Measurements from ENCODE around the gene CYB561D1.
A peak's percentile ranks its signal among the peaks of the same experiment; 100 is the strongest.
"Not testable (repeated sequence)": the region's sequence is repeated elsewhere in the genome, so short reads cannot be mapped to it uniquely, and the experiment has no call there.

The CYB561D1 gene, protein sequence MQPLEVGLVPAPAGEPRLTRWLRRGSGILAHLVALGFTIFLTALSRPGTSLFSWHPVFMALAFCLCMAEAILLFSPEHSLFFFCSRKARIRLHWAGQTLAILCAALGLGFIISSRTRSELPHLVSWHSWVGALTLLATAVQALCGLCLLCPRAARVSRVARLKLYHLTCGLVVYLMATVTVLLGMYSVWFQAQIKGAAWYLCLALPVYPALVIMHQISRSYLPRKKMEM

DNA sequence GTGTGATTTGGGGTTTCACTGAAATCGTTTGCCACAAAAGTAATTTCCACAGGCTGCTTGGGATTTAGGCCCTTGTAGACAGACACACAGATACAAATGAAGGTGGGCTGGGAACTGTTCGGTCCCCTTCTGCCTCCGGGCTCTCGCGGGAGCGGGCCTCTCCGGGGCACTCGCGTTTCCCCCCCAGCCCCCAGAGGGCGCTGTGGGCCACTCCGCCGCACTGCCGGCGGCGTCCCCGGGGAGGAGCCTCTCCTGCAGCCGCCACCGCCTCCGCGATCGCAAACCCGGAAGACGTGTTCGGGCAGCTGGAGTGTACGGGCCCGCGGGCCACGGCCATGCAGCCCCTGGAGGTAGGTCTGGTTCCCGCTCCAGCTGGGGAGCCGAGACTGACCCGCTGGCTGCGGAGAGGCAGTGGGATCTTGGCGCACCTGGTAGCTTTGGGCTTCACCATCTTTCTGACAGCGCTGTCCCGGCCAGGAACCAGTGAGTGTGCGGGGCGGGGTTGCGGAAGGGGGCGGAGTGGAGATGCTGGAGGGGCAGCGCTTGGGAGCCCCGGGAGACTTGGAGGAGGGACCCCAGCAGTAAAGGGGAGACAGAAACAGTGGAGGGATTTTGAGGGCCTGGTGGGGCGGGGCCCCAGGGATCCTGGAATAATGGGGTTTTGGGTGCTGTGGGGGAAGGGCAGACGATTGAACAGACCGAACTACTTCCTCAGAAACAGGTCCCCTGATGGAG lies at the start of gene CYB561D1:
TSS of gene CYB561D1 (plus strand) at position 290 of the 735 bp plus-strand sequence. CDS start at position 336, 46 bp downstream.
- DNase-seq, result peak; percentile 94

DNA sequence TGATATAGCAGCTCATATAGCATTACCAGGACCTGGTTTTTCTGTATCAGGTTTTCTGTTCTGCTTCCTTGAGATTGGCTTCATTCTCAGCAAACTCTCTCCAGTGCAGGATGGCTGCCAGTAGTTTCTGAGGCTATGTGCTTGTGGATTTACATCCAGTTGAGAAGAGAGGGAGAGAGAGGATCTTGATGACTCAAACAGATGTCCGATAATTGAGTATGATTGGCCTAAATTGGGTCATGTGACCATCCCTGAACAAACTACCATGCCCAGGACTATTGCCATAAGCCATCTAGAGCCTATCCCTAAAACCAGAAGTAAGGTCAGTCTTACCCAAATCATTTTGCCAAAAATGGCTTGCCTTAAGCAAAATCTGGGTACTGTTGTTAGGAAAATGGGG lies 49.5 kb upstream of the CYB561D1 start:
- no peak for DNase-seq

DNA sequence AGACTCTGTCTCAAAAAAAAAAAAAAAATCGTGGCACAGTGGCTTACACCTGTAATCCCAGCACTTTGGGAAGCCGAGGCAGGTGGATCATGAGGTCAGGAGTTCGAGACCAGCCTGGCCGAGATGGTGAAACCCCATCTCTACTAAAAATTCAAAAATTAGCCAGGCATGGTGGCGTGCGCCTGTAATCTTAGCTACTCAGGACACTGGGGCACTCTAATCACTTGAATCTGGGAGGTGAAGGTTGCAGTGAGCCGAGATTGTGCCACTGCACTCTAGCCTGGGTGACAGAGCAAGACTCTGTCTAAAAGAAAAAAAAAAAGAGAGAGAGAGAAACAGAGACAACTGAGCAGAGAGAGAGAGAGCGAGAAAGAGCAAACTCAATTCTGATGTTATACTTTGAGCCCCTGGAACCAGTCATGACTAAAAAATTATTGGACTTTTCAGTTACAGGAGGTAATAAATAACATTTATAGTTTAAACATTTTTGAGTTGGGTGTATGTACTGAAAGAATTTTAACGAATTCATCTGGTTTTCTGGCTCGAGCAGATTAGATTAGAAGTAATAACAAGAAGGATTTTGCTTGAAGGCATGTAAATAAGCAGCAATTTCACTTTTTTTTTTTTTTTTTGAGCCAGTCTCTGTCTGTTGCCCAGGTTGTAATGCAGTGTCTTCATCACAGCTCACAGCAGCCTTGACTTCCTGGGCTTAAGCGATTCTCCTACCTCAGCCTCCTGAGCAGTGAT lies 47.8 kb upstream of the CYB561D1 start:
- not testable (repeated sequence) for DNase-seq

DNA sequence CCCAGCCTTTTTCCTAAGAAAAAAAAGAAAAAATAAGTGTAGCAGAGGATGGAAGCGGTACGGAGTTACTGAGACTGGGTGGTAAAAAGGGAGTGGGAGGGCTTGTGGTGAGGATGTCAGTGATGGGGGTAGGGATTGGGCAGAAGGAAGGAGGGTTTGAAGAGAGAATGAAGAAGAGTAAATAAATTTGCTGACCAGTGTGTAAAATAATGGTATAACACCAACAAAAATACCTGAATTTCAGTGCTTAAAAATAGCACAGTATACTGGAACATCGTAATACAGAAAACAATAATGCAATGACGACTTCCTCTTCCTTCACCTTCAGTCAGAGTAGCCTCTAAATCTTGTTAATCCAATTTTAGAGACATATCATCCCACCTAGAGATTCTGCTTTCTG lies 46.4 kb upstream of the CYB561D1 start:
- no peak for DNase-seq

DNA sequence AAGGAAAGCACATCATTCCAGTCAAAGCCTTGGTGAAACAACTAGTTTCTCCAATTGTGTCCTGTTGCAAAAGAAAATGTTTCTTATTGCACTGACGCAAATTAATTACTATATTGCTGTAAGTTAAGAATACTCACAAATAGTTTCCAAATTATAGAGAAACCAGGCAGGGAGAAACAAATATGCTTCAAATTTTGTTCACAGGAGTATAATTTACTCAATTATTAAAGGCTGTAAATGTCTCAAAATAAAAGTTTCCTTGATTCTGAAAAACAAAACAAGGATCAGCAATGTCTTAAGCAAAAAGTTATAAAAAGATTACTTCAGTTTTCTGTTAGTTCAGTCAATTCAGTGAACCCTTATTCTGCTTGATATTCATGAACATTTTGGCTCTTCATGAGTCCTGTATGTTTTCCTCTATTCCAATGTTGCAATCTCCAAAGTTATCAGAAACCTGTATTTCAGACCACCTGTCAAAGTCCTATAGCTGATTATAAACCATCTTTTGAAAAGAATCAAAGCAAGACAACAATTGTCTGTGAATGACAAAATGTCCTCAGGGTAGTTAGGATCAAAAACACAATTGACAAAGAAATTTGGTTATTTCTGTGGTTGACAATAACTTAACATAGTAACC lies 39.3 kb upstream of the CYB561D1 start:
- DNase-seq, result no peak

DNA sequence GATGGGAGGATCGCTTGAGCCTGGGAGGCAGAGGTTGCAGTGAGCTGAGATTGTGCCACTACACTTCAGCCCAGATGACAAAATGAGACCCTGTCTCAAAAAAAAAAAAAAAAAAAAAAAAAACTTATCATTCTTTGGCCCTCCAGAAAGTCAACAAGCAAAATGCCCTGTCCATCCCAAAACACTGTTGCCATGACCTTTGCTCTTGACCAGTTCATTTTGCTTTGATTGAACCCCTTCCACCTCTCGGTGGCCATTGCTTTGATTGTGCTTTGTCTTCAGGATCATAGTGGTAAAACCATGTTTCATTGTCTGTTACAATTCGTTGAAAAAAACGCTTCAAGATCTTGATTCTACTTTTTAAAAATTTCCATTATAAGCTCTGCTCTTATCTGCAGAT lies 36.1 kb upstream of the CYB561D1 start:
- no peak for DNase-seq

DNA sequence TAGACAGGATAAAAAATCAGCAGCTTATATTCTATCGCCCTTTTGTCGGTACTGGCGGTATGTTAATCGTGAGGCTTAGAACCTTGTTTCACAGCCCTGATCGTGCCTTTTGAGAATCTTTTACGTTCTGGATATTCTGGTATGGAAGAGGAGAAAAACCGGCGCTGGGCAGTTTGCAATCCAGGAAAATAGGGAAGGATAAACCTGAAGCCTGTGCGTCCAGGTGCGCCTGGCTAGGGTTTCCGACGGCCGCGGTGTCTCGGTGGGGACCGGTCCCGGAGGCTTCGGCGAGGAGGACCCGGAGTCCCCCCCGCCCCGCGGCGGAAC lies 27.8 kb upstream of the CYB561D1 start:
- DNase-seq, result no peak

DNA sequence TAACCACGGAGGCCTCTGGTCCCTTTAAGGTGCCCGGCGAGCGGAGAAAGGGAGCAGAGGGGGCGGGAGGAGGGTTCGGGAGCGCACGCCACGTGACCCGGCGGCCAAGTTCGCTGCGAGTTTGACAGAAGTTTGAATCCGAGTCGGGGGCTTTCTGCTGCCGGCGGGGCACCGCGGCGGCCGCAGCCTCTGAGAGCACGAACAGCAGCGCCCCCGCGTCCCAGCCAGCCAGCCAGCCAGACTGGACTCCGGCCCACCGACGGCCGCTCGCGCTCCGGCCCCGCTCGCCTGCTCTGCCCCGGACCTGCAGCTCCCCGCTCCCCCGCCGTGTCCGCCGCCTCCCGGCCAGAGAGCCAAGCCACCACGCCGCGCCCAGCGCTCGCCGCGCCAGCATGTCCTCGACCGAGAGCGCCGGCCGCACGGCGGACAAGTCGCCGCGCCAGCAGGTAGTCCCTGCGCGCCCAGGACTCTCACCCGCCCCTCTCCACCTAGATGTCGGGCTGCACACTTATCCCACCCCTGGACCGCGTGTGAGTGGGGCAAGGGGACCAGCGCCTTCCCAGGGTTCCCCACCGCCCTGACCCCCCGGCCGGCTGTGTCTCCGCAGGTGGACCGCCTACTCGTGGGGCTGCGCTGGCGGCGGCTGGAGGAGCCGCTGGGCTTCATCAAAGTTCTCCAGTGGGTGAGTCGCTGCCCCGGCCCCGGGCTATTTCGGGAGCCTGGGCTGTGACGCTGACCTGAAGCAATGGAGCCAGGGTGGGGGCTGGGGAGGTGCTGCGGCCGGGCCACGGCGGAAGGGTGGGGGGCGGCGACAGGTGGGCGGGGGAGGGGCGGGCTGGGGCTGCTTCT lies 27.2 kb upstream of the CYB561D1 start, which contains the start of gene SYPL2:
TSS of gene SYPL2 (plus strand) at position 95 of the 849 bp plus-strand sequence. CDS start at position 393, 298 bp downstream.
- DNase-seq, result peak; percentile 30

DNA sequence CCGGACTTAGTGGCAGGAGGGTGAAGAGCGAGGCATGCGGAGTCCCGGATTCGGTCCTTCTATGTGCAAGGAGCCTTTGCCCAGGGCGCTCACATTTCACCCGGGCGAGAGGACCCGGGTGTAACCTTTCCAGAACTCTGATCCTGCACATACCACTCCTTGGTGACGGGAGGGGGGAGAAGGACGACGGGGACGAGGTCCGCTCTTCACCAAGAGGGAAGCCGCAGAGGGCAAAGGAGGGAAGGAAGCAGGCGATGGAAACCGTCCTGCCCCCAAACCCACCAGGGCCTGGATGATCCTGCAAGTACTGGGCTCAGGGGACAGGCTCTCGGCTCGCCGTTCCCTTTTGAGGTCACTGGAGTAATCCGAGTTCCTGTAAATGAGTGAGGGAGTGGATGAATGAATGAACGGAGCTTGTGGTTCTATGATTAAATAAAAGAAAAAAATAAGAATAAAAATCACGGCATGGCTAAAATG lies 26.6 kb upstream of the CYB561D1 start:
- no peak for DNase-seq

DNA sequence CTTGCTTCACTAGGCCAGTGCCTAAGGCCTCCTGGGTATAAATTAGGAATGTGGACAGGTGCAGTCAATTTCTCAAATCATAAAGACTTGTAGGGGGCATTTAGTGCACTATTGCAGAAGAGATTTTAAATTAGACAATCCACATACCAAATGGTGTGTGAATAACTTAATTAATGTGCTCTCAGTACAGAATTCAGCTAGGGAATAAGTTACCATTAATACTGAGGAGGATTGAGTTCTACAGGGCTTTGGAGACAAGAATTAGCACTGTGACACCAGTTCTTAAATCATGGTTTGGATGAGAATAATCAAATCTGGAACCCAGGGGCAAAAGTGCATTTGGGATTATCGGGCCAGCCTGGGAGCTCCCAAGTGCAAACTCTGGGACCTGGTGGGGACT lies 25.8 kb upstream of the CYB561D1 start:
- no peak for DNase-seq

DNA sequence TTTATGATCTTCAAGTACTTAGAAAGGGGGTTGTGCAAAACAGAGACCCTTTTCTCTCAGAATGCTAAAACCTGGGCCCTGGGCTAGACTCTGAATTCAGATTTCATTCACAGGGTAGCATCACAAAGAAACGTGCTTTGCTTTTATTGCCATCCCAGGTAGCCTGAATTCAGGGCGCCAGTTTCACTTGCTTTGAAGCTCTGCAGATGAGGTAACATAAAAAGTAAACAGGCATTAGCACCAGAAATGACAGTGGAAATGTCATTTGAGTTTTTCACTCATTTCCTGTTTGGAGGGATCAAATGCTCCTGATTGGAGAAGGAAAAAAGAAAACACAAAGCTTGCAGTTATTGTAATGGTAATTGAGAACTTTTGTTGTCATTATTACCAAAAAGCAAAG lies 25.0 kb upstream of the CYB561D1 start:
- DNase-seq, result no peak

DNA sequence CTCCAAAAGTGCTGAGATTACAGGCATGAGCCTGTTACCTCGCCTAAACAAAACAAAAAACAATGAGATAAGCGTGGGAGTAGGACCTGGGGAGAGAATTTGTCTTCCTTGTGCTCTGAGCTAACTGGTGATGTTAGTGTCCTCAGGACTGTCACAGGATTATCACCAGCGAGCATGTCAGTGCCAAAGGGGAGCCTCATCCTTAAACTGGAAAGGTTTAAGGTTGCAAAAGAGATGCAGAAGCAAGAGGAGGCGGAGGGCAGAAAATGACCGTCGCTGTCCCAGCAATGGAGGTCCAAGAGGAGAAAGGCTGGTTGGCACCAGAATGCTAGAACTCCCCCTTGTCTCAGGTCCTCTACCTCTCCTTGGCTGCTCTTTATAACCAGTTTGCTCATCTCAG lies 23.6 kb upstream of the CYB561D1 start:
- no peak for DNase-seq

DNA sequence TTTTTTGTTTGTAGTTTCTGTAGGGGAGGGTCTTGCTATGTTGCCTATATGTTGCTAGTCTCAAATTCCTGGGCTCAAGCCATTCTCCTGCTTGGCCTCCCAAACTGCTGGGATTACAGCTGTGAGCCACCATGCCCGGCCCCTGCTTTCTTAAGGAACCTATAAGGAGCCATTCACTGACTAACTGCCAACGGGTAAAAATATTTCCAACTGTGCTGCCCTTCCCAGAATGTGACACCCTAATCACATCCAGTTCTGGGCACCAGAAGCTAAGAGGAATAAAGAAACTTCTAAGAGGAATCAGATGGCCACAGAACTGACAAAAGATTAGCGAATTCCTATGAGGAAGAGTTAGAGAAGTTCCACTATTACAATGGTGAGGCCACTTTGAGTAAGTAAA lies 21.1 kb upstream of the CYB561D1 start:
- peak; percentile 14 for DNase-seq

DNA sequence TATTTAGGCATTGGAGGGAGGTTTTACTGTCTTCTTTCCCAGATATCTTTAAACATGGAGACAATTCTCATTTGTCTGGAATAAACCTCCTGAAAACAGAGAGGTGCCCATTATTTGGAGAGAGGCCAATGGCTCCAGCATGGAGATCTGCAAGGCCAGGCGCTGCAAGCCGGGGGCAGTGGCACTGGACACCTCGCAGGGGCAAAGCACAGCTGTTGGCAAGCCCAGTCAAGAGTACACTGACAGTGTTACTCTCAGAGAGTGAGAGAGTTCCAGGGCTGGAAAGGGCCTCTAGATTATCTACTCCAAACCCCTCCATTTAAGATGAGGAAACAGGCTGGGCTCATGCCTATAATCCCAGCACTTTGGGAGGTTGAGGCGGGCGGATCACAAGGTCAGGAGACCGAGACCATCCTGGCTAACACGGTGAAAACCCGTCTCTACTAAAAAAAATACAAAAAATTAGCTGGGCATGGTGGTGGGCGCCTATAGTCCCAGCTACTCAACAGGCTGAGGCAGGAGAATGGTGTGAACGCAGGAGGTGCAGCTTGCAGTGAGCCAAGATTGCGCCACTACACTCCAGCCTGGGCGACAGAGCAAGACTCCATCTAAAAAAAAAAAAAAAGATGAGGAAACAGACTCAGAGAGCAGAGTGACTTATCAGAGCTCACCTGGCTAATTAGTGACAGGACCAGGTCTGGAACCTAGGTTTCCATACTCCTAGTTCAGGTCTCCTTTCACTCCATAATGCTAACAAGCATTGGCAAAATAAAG lies 20.4 kb upstream of the CYB561D1 start:
- DNase-seq, result not testable (repeated sequence)

DNA sequence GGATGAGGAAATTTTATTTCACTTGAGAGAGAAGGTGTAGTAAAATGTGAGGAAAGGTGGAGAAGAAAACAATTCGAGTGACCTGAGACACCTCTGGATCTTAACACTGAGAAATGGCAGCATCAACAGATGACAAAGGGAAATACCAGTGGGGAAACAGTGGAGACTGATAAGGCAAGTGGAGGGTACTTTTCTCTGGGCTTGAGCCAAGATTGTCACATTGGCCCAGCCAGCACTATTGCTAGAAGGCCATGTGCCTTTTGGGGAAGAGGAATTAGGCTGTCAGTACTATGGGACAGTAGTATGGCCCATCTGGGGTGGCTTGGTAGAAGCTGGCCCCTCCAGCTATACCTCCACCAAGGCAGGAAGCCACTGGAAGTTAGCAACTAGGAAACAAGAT lies 19.2 kb upstream of the CYB561D1 start:
- no peak for DNase-seq

DNA sequence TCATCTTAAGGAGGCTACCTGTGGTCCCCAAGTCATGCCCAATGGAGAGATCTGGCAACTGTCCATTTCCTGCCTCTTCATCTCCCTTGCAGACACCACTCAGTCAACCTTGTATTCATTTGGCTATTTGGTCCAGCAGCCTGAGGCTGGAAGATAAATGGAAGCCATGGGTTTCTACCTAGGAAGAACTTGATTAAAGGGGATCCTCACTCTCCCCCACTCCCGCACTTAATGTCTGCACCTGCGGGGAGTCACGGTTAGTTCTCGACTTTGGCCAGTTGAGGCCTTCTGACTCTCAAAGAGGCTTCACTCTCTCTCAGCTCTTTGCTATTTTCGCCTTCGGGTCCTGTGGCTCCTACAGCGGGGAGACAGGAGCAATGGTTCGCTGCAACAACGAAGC lies 18.6 kb upstream of the CYB561D1 start:
- no peak for DNase-seq

DNA sequence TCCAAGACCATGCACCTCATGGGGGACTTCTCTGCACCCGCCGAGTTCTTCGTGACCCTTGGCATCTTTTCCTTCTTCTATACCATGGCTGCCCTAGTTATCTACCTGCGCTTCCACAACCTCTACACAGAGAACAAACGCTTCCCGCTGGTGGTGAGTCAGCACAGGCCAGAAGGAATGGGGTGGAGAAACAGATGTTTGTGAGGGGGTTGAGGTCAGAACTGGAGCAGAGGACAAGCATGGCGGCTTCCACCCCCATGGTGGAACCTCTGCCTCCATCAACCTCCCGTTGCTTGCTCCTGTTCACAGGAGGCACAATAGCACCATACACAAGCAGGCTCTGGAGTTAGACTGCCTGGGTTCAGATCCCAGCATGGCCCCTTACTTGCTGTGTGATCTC lies 17.1 kb upstream of the CYB561D1 start:
- DNase-seq, result no peak

DNA sequence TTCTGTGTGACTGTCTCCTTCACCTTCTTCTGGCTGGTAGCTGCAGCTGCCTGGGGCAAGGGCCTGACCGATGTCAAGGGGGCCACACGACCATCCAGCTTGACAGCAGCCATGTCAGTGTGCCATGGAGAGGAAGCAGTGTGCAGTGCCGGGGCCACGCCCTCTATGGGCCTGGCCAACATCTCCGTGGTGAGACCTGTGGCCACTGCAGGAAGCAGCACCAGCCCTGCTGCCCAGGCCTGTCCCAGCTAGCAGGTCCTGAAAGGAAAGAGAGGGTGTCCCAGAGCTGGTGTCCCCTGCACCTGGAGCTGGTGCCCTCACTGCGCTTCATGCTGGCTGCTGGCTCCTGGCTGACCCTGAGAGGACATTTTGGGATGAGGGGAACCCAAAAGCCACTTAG lies 16.1 kb upstream of the CYB561D1 start:
- DNase-seq, result no peak

DNA sequence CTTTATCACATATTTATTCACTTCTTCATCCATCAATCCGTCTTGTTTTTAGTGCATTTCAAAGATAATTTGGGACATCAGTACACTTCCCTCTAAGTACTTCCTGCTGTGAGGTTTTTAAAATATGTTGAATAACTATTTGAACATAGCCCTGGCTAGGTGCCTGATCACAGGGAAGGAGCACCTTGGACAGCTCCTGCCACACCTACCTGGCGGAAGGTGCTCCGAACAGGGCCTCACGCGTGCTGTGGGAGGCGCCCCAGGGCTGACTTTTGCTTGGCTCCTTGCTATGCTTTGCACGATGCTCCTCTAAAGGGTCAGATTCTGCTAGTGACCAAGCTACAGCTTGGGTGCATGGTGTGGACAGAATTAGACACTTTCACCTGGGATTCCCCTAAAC lies 15.1 kb upstream of the CYB561D1 start:
- no peak for DNase-seq

DNA sequence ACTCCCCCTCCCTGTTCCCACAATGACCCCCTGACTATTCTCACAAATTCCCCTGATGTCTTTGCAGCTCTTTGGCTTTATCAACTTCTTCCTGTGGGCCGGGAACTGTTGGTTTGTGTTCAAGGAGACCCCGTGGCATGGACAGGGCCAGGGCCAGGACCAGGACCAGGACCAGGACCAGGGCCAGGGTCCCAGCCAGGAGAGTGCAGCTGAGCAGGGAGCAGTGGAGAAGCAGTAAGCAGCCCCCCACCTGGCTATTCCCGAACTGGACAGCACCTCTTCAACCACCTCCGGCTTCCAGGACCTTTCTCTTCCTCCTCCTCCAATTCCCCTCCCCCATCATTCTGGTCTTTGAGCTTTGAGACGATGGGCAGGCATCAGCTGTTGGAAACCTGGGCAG lies 14.6 kb upstream of the CYB561D1 start:
- no peak for DNase-seq

DNA sequence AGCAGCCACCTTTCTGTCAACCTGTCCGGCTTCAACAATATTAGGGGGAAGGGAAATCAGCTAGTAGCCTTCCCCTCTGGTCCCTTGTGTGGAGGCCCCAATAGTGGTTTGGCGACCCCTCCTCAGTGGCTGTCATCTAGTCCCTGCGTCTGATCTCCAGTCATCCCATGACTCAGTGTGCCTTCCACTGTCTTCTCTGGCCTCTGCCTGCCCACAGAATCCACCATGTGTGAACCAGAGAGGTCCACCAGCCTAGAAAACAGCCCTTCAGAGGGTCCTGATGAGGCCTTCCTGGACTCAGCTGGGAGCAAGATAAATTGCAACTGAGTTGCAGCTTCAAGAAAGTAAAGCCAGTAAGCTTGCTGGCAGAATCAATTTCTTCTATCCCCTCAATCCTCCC lies 14.0 kb upstream of the CYB561D1 start:
- no peak for DNase-seq

DNA sequence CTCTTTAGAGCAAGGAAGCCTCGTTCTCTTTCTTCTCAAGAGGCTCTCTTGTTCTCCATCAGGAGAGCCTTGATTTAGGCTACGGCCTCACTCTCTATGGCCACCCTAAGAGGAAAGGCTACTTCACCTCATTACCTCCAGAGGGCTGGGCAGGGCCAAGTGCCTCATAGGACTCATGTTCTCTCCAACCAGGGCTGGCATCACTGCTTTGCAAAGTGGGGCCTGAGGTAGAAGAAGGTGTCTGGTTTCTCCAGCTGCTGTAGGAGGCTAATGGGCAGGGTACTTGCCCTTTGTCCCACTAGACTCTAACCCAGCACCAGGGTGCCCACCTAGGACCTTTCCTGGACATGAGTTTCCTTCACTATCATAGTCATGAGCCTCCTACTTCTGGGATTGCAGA lies 12.2 kb upstream of the CYB561D1 start:
- DNase-seq, result no peak

Data from suppressor macrophage treated with lipopolysaccharide for 4 hours (primary cell).